Stimulated activated CD8-positive, alpha-beta memory T cell treated with anti-CD3 and anti-CD28 coated beads, Interleukin-7, amount 100 ng/mL, for 24 hours (primary cell): ENCODE data around the gene ATP1A2.

Experiments used
- DNase-seq: peaks from one replicate; pipeline ENCODE4 v3.0.0-alpha.2; 2020; ENCODE audit warnings: low read depth

The ATP1A2 gene

DNA sequence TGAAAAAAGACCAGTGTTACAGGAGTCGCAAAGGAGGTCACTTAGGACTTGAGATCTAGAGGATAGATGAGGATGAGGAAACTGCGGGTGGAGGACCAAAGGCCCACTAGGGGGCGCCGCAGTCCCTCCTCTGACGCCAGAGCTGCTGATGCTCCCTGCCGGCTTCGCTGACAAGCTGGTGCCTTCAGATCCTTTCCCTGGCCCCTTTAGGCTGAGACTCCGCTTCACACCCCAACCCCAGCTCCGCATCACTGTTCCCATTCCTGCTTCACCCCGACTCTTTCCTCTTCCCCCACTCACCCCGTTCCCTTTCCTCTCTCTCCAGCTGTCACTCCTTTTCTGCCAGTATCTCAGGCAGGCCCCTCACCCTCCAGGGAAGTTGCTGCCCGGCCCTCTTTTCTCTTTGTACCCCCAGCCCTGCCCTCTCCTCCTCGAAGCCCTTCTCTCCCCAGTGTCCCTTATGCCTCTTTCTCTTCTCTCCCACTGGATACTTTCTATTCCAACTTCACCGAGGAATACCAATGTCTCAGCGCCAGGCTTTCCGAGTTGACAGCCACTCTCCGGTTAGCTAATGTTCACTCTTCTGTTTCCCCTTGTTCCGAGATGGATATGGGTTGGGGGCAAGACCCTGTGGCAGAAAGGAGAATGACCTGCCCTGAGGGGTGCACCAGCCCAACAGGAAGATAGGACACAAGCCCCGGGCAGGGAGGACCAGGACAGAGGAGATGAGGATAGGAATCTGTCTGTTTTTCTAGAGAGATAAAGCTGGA is 29.7 kb upstream of the ATP1A2 start:
- peak; percentile 53 for DNase-seq

DNA sequence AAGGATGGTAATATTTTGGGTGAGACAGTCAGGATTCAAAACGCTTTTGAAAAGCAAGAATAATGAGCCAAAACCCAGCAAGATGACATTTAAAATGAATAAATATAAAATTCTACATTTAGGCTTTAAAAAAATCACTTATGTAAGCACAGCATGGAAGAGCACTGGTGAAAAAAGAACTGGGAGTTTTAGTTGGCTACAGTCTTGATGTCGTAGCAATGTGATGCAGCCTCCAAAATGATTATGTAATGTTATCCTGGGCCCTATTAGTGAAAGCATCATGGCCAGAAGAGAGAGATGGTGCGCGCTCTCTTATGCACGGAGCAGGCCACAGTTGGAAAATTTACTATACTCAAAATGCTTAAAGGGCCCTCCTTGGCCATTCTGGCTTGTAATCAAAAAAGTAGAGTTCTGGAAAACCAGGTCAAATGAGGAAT is 29.1 kb upstream of the ATP1A2 start:
- no peak for DNase-seq

DNA sequence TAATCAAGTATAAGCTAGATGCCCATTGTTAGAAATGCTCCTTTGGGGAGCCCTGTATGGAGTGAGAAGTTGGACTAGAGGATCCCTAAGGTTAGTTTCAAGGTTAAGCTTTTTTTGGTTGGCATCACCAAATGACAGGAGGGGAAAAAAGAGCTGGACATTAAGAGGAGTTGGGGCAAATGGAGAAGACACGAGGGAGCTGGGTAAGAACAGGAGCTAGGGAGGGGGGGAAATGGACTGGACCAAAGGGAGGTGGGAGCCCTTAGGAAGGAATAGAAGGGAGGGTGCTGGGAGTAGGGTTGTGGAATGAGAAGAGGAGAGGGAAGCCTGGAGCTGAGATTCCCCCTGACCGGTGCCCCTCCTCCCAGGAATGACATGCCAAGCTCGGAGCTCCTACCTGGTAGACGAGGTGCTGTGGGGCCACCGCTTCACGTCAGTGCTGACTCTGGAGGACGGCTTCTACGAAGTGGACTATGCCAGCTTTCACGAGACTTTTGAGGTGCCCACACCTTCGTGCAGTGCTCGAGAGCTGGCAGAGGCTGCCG is 28.4 kb upstream of the ATP1A2 start:
- DNase-seq = no peak

DNA sequence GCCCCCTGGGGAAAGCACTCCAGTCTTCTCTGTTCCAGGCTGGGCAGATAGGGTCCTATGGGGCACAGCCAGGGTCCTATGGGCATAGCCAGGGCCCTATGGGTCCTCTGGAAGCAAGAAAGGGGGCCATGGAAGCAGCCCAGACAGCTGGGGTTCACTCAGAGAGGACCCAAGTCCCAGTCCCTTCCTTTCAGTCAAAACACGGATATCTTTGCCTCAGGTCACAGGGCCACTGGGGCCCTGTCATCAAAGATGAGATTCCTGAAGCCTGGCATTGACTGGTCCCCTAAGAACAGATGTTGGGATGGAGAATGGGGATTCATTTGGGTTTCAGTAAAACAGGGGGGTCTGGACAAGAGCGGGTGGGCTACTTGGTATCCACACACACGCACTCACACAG is 25.7 kb upstream of the ATP1A2 start:
- DNase-seq = no peak

DNA sequence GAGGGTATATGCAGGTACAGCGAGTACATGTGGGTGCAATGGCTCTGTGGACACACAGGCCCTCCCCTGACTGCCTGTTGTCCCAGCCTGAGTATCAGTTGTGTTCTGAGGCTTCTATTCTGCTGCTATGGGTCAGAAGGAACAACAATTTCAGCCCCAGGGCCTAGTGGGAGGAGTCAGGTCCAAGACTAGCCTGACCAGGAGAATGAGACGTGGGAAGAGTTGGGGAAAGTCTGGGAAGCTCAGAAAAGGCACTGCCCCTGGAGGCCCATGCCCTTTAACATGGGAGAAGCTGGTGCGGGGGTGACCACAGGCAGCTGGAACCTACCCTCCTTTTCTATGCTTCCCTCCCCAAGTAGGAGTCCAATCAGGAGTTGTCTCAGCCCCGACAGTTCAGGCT is 24.8 kb upstream of the ATP1A2 start:
- no peak for DNase-seq

DNA sequence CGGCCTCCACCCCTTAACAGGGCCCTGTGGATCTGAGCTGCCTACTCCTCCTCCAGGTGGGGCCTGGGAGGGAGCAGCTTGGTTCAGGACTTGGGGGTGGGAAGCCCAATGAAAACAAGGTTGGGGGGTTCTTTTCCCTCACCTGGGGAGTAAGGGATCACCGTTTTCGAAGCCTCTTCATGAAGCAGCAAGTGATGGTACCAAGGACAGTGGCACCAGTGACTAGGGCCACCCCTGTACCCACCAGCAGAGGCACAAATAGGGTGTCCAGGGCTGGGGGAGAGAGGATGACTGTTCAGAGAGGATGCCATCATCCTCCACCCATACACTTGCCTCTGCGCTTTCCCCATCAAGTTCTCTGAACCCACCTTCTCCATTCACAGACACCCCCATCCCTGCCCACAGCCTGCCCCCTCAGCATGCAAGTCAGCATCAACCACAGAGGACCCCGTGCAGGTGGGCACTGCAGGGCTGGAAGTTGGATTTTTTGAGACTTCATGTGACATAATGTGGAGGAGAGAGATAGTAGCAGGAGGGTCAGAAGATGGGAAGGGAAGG is 23.8 kb upstream of the ATP1A2 start:
- DNase-seq = no peak

DNA sequence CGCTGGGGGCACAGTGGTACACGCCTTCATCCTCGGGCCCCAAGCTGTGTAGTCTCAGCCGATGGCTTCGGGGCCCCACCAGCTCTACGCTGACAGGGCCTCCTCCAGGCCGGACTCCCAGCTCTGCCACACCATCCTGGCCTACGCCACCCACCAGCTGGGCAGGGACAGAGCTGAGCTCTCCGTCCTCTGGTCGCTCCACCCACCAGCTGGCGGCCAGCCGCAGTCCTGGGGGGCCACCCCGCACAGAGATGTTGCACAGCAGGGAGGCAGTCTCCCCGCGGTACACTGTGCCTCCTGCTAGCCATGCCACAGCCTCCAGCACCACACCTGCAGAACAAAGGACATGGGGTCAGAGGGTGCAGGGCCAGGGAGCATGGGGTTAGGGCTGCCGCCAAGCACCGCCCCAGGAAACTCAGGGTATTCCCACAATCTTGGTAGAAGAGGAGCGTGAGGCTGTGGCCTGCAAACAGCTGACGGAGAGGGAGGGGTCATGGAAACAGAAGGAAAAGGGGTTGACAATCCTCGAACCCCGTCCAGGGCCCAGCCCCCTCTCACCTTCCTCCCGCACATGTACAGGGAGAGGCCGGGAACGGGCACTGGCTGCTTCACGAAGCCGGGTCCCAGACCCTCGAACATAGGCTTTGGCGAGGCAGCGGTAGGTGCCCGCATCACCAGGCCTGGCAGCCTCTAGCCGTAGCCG is 23.0 kb upstream of the ATP1A2 start:
- no peak for DNase-seq

DNA sequence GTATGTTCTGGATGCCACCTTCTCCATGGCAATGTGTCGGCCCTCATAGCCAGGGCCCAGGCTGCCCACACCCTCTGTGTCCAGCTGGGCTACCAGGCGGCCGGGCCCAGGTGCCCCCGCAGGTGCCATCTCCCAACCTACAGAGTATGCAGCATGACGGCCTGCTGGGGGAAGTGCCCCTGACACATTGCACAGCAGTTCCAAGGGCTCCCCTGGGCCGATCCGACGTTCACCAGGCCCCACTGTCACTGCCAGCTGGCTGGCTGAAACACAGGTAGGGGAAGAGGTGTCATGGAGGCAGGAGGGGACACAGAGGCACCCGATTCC is 22.5 kb upstream of the ATP1A2 start:
- DNase-seq = no peak

DNA sequence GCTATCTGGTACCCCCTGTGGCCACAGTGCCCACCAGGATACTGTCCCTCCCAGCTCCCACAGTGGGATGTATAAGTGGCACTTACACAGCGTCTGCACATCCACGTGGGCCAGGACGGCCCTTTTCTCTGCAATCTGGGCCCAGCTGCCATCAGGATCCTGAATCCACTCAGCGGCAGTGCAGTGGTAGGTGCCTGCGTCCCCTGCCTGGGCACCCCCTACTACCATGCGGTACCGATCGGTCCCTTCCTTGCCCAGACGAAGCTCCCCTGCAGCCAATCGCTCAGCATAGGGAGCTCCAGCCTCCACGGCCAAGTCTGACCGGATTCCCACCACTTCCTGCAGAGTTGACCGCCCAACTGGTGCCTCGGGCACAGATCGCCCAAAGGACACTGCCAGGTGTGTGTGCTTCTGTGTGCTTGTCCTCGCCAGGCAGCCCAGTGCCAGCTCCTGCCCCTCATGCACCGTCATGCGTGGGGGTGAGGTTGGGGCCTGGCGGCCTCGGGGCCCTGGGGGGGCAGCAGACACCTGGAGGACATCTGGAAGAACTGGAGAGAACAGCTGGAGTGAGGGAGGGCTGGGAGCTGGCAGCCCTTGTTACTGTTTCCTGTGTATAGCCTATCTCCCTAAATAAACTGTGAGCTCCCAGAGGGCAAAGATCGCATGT is 21.8 kb upstream of the ATP1A2 start:
- DNase-seq = no peak

DNA sequence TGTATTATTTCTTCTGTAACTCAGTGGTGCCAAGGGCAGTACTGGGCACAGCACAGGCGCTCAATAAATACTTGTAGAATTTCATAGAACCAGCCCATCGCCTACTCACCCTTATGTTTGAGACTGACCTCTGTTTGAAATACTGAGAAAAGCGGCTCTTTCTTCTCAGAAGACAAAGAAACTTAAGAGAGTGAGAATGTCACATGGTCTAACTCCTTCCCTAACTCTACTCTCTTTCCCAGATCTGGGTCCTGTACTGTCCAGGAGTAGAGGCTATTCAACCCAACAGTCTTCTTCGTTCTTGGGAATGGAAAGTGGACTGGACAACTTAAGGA is 21.3 kb upstream of the ATP1A2 start:
- DNase-seq = no peak

DNA sequence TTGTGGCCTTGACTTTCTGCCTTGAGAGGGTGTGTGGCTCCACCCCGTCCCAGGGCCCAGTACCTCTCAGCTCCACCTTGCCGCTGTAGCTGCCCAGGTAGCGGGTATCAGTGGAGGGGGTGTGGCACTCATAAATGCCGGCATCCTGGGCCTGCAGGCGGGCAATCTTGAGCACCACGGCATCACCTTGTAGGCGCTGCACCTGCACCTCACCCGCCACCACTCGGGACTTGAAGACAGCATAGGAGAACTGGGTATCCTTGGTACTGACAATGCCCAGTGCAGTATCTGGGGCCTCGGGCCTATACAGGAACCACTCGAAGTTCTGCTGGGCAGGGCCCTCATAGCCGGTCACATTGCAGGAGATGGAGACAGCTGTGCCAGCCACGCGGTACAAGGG is 20.8 kb upstream of the ATP1A2 start:
- no peak for DNase-seq

DNA sequence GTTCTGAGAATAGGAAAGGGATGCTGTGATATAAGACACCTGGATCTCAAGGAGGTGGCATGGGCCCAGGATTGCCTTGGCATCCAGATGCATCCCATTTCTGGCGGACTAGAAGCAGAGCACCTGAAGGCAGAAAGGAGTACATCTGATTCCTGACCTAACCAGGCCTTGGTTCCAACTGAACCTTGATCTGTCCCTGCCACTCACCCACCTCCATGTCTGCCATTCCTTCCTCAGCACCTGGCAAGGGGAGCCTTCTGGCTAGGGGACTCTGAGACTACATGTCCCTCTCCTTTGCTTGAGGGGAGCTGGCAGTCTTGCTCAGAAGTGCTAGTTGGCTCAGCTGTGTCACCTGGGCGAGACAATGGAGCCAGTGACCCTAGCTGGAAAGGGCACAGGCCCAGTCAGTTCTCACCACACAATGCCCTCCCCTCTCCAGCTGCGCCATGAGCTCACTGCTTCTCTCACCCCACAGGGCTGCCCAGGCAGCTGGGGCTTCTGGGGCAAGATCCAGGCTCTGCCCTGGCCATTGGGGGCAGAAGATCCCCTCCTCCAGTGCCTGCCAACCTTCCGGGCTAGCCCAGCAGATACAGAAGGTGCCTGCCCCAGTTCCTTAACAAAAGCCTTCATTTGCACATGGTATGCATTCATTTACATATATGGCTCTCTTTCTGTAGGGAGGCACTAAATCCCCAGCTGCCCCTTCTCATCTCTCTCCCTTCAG is 20.0 kb upstream of the ATP1A2 start:
- no peak for DNase-seq

DNA sequence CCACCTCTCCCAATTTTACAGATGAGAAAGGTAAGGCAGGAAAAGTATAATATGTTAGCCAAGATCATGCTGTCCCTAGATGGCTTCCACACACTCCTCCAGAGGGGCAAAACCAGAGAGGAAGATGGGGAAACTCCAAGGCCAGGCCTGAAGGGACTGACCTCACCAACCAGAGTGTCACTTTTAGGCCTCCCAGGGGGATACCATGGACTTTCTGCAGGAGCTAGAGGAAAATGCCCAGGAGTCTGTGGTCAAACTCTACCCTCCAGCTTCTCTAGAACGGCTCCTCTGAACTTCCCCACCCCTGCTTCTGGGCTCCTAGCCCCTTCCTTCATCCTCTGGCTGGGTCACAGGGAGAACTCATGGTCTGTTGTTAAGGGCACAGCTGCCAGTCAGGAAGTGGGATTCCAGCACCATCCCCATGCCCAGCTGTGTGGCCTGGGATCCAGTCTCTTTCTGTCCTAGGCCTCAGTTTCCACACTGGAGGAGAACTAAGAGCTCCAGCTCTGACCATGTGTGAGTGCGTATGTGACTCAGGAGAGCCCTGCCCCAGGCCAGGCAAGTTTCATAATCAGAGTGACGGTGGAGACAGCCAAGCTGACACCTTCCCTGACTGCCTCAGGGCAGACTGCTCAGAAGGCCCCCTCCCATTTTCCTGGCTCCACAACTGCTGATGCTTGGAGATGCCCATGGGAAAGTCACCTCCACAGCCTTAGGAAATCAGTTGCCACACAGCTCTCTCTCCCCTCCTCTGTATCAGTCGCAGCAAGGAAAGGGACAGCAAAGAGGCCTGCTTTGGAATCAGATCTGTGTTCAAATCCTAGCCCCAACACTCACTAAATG is 19.1 kb upstream of the ATP1A2 start:
- DNase-seq = no peak

DNA sequence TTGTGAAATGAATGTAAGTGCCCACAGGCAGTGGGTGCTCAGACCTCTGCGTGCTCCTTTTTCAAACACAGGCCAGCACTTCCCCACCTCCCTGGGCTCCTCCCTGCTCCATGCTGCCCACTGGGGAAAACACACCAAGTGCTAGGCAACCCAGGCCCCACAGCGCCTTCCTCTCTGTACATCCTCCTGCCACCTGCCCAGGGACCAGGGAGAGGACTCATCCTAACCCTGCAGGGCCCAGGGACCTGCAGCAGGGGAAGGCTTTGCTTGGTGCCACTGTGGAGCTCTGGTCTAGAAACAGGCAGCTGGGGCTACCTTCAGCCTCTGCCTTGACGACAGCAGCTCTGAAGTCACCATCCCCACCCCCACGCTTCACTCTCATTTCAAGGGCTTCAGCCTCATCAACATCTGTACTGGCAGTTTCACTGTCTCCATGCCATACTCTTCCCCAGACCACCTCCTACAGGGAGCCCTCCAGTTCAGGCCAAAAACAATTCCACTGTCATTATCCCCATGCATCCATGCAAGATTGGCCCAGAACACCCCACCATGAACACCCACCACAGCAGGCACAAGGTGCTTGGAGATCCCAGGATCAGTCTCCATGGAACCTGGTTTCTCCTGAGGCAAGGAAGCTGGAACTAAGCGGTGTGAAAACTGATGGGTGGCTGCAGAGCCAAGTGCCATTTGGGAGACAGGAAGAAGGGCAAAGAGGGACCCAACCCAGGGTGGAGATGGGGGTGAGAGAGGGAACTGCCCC is 18.2 kb upstream of the ATP1A2 start:
- DNase-seq = no peak

DNA sequence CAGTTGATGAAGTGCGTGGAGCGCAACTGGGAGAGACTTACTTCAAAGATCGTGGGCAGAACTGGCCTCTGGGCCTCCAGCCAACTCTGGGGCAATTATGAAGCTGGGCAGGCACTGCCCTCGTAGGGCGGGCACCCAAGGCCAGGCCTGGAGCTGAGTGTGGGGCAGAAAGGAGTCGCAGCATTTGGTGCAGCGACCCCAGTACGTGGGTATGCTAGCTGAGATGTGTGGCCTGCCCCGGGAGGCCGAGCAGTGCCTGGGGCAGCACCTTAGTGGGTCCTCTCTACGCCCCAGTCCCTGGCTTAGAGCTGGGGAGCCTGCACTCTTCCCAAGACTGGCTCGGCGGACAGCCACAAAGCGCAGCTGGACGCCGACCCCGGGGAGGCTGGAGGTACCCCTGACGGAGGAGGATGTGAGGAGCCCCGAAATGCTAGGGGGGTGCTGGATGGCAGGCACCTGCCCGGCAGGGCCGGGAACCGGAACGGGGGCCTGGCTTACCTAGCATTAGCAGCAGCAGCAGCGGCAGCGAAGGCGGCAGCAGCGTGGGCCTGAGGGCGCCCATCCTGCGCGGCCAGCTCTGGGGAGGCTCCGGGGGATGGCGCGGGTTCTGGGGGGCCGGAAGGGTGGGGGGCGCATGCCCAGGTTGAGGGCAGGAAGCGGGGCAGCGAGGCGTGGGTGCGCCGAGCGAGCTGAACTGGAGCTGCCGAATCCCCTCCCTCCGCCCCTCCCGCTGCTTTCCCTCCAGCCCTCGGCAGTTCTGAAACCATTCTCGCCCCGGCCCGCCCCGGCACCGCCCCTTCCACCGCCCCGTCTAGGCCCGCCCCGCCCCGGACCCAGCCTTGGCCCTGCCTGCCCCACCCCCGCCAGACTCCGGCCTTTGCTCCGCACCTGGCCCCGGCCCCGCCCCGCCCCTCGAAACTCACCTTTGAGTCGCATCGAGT is 17.4 kb upstream of the ATP1A2 start, which contains the start of gene IGSF8:
TSS of gene IGSF8 (minus strand) at position 709 of the 941 bp plus-strand sequence. CDS start at position 562, 147 bp downstream.
- DNase-seq = peak; percentile 89

DNA sequence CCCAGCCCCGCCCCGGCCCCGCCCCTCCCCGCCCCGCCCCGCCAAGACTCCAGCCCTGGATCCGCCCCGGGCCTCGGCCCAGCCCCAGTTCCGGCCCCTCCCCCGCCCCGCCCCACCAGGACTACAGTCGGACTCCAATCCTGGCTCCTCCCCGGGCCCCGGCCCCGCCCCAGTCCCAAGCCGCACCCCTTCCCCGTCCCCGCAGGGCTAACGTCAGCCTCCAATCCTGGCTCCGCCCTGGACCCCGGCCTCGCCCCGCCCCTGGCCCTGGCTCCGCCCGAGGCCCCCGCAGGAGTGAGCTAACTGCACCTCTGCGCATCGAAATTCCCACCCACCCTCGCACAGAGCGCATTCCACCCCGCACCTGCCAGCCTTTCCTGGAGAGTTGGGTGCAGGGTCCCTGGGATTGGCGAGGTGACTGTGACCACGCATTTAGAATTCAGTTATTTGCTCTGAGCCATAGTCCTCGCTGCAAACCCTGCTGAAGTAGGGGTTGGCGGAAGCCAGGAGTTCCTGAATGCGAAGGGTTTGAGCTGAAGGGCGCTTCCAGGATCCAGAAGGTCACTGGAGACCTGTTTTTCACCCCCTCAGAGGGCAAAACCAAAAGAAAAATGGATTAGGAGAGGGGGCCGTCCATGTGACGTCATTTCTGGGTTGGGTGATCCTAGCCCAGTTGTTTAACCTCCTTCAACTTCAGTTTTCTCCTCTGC is 16.6 kb upstream of the ATP1A2 start:
- DNase-seq = peak; percentile 98

DNA sequence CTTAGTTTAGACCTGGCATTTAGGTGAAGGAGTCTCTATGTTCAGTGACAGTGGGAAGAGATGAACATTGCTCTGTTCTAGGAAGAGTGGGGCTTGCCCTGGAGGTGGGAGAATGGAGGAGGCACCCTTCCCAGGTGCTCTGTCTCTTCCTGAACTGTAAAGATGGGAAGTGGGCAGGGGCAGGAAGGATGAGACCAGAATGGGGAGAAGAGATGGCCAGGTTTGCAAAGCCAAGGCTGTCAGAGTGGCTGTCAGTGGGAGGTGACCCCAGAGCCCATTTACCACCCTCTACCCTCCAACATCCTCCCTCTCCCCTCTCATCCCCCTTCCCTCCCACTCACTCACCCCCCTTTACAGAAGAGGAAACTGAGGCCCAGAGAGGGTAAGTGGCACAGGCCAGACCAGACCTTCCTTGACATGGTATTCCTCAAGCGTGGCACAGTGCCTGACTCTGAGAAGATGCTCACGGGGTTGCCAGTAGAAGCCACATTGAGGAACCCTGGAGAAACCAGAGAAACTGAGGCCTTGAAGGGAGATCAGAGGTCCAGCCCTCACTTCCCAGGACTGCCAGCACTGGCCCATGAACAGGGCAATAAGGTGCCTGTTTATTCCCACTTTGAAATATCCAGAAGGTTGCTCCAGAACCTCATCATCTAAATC is 15.7 kb upstream of the ATP1A2 start:
- DNase-seq = no peak
